ENCODE results near the gene ABTB1. TPM values are rescaled to one million over a fixed set of nuclear protein-coding genes. Genes with fewer than 3 reads are reported as not detected.

Gene ABTB1
- total RNA-seq (10 to 100 TPM; 33.5 to 75.3 (median 49.1) TPM), polyA plus RNA-seq (10 to 100 TPM; 18.0 to 36.5 (median 24.6) TPM)

DNA sequence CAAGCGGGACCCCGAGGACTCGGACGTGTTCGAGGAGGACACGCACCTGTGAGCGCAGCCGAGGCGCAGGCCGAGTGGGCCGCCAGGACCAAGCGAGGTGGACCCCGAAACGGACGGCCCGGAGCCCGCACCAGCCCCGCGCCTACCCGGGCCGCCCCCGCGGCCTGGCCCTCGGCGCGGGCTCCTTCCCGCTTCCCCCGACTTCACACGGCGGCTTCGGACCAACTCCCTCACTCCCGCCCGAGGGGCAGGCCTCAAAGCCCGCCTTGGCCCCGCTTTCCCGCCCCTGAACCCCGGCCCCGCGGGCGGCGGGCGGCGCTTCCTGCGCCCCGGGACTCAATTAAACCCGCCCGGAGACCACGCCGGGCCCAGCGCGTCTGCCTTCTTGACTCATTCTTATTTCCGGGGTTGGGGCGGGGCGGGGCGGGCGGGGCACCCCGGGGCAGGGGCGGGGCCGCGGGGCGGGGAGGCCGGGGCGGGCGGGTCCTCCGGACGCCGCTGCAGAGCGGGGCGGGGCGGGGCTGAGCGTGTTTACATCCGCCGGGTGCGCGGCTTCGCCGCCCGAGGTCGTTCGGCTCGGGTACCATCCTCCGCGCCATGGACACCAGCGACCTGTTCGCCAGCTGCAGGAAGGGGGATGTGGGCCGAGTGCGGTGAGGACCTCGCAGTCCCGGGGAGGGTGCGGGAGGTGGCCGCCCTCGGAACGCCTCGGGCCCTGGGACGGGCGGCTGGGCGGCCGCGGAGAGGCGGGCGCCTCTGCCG lies at the start of gene ABTB1:
Gene ABTB1, plus strand, starts transcription at position 524 of the 762 bp plus-strand sequence. Its CDS starts 74 bp downstream, at position 598.
- Histone ChIP-seq H3K9me3 (no peaks in the 10 kb centered on the region), H3K36me3 (peaks cover 4 to 29% (median 10%) of the 10 kb centered on the region in 4 donors), H3K4me1 (peaks cover 0 to 34% (median 27%) of the 10 kb centered on the region in 4 donors), H3K27me3 (no peaks in the 10 kb centered on the region), H3K4me3 (peak within 1 kb of the TSS; percentile 81 to 100 (median 90)), H3K27ac (peak within 1 kb of the TSS; percentile 89 to 93 (median 92))
- TF ChIP-seq POLR2A (IDR thresholded peaks at IDR 0.05) (no peak), POLR2AphosphoS5 (IDR thresholded peaks at IDR 0.05) (peak; percentile 71 to 91 (median 86))
- peak; percentile 92 for DNase-seq
- intact Hi-C loops (cut with DNase I), result loop anchor here (5.0 kb wide), 3 partner anchors 75 to 380 kb away; partner anchors contain the start of genes MCM2, MGLL and SEC61A1
- WGBS, 2 donors, result 1% methylated on average over 102 of the region's 102 CpGs

DNA sequence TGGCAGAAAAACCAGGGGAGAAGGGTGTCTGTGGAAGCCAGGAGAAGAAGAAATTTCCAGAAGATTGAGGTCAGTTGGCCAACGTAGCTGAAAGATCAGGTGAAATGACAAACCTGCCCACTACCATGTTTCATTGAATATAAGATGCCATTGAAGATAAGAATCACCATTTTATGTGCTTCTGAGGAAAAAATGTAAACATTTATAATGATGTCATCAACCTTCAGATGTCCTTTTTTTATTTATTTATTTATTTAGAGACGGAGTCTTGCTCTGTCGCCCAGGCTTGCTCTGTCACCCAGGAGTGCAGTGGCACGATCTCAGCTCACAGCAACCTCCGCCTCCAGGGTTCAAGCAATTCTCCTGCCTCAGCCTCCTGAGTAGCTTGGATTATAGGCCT lies 48.7 kb upstream of the ABTB1 start:
- Histone ChIP-seq H3K9me3 (no peaks in the 10 kb centered on the region), H3K36me3 (peaks cover 0 to 17% (median 0%) of the 10 kb centered on the region in 4 donors), H3K27me3 (no peaks in the 10 kb centered on the region), H3K4me1 (no peaks in the 10 kb centered on the region), H3K27ac (no peak overlapping the region), H3K4me3 (no peak overlapping the region)
- DNase-seq, result no peak
- TF ChIP-seq, protein P1, sequence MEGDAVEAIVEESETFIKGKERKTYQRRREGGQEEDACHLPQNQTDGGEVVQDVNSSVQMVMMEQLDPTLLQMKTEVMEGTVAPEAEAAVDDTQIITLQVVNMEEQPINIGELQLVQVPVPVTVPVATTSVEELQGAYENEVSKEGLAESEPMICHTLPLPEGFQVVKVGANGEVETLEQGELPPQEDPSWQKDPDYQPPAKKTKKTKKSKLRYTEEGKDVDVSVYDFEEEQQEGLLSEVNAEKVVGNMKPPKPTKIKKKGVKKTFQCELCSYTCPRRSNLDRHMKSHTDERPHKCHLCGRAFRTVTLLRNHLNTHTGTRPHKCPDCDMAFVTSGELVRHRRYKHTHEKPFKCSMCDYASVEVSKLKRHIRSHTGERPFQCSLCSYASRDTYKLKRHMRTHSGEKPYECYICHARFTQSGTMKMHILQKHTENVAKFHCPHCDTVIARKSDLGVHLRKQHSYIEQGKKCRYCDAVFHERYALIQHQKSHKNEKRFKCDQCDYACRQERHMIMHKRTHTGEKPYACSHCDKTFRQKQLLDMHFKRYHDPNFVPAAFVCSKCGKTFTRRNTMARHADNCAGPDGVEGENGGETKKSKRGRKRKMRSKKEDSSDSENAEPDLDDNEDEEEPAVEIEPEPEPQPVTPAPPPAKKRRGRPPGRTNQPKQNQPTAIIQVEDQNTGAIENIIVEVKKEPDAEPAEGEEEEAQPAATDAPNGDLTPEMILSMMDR (IDR thresholded peaks at IDR 0.05), result no peak
- TF ChIP-seq EP300 (IDR thresholded peaks at IDR 0.05), result no peak
- no peak for TF ChIP-seq POLR2A (IDR thresholded peaks at IDR 0.05)
- TF ChIP-seq POLR2AphosphoS5 (IDR thresholded peaks at IDR 0.05), result no peak
- intact Hi-C loops (cut with DNase I), result no loop called here
- WGBS, 2 donors, result 84 to 87% methylated on average over 5 of the region's 5 CpGs

DNA sequence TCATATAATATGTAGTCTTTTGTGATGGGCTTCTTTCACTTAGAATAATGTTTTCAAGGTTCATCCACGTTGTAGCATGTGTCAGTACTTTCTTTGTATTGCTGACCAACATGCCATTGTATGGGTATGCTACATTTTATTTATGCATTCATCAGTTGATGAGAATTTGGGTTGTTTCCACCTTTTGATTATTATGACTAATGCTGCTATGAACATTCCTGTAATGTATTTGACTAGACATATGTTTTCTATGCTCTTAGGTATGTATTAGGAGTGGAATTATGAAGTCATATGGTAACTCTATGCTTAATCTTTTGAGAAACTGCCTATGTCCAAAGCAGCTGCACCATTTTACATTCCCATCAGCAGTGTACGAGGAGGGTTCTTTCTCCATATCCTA lies 46.9 kb upstream of the ABTB1 start:
- intact Hi-C loops (cut with DNase I), result no loop called here
- no peak for DNase-seq
- H3K27ac ChIP-seq, result no peak overlapping the region
- TF ChIP-seq POLR2AphosphoS5 (IDR thresholded peaks at IDR 0.05) (no peak), EP300 (IDR thresholded peaks at IDR 0.05) (no peak), POLR2A (IDR thresholded peaks at IDR 0.05) (no peak)
- TF ChIP-seq, protein P1 (IDR thresholded peaks at IDR 0.05), result no peak
- no peak overlapping the region for H3K4me3 ChIP-seq
- H3K27me3 ChIP-seq, result no peaks in the 10 kb centered on the region
- peaks cover 0 to 14% (median 0%) of the 10 kb centered on the region in 4 donors for H3K36me3 ChIP-seq
- peaks cover 0 to 12% (median 11%) of the 10 kb centered on the region in 4 donors for H3K4me1 ChIP-seq
- whole genome bisulfite sequencing, 2 donors, result 46 to 60% methylated on average over 2 of the region's 2 CpGs
- no peaks in the 10 kb centered on the region for H3K9me3 ChIP-seq

DNA sequence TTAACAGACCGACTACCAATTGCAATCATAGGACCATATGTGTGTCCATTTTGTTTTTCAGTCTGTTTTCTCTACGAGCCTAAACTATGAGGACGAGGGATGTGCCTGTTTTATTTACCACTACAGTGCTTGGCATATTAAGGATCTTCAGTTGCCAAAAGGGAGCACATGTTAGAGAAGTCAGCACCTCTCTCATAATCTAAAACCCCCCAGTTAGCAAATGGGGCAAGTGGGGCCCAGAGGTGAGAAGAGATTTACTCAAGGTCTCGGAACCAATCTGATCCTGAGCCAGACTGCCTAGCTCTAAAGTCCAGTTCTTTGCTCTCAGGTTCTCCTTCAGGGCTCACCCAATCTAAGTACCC lies 44.3 kb upstream of the ABTB1 start:
- peaks cover 0 to 4% (median 0%) of the 10 kb centered on the region in 3 donors for H3K27me3 ChIP-seq
- H3K9me3 ChIP-seq, result no peaks in the 10 kb centered on the region
- no peak overlapping the region for H3K4me3 ChIP-seq
- DNase-seq, result no peak
- H3K36me3 ChIP-seq, result no peaks in the 10 kb centered on the region
- TF ChIP-seq POLR2A (IDR thresholded peaks at IDR 0.05) (no peak), POLR2AphosphoS5 (IDR thresholded peaks at IDR 0.05) (no peak), EP300 (IDR thresholded peaks at IDR 0.05) (no peak)
- TF ChIP-seq, protein P1 (IDR thresholded peaks at IDR 0.05), result no peak
- intact Hi-C loops (cut with DNase I), result no loop called here
- H3K4me1 ChIP-seq, result peaks cover 0 to 12% (median 11%) of the 10 kb centered on the region in 4 donors
- 72 to 82% methylated on average over 4 of the region's 4 CpGs for WGBS, 2 donors
- H3K27ac ChIP-seq, result no peak overlapping the region

DNA sequence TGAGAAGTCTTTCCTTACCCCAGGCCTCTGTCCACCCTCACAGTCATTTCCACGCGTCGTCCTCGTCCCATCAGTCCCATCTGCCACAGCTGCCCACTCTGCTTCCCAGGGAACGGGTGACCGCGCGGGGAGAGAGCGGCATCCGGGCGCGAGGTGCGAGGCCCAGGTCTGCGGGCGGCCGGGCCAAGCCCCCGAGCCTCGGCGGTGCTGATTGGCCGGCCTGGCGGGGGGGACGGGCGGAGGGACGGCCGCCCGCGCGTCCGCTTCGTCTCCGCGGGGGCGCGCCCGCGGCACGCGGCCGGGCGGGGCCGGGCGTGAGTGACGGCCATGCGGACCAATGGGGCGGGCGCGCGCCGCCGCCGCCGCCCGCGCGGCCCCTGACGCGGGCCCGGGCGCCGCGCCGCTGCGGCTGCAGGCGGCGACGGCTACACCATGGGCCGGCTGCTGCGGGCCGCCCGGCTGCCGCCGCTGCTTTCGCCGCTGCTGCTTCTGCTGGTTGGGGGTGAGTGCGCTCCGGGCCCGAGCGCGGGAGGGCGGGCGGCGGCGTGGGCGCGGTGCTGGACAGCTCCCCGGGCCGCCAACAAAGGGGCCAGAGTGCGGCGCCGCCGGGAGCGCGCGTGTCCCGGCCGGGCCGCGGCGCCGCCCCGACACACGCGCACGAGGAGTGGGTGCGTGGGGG lies 43.8 kb upstream of the ABTB1 start, which contains the start of gene PODXL2:
Gene PODXL2, plus strand, starts transcription at position 398 of the 679 bp plus-strand sequence. Its CDS starts 35 bp downstream, at position 433.
- Histone ChIP-seq H3K27me3 (peaks cover 0 to 4% (median 0%) of the 10 kb centered on the region in 3 donors), H3K4me3 (peak within 1 kb of the TSS; percentile 9 to 58 (median 46)), H3K4me1 (peaks cover 0 to 12% (median 11%) of the 10 kb centered on the region in 4 donors), H3K36me3 (no peaks in the 10 kb centered on the region), H3K27ac (no peak within 1 kb of the TSS), H3K9me3 (no peaks in the 10 kb centered on the region)
- no peak for DNase-seq
- intact Hi-C loops (cut with DNase I), result no loop called here
- TF ChIP-seq POLR2A (IDR thresholded peaks at IDR 0.05) (no peak), POLR2AphosphoS5 (IDR thresholded peaks at IDR 0.05) (no peak), EP300 (IDR thresholded peaks at IDR 0.05) (no peak)
- TF ChIP-seq, protein P1 (IDR thresholded peaks at IDR 0.05), result no peak
- WGBS, 2 donors, result 4 to 6% methylated on average over 105 of the region's 105 CpGs

Data from sigmoid colon (tissue), 7 donors.